GM12878 (cell line): ENCODE results near the gene PCSK6. TPM values are rescaled to one million over a fixed set of nuclear protein-coding genes. Genes with fewer than 3 reads are reported as not detected.

ENCODE experiments used
- ATAC-seq: fragments of 200-7000 bp; cut with Tn5 transposase; 3 replicates; pipeline ENCODE4 v1.9.1; 2020; ENCODE audit warnings: mild to moderate bottlenecking, moderate library complexity
- BruUV-seq: library from RNA; stranded (reverse); fragments of 400-500 nt; replicated peaks from 2 replicates; lab custom pipeline; 2021; lab: Mats Ljungman, UMichigan
- CTCF ChIA-PET: fragments of 300-600 bp; sonication (Branson Sonifier 250); formaldehyde crosslinking; extraction: SDS; loops from one replicate; lab custom pipeline; 2021; ENCODE audit warnings: inconsistent platforms; lab: Yijun Ruan, JAX
- POLR2A ChIA-PET: fragments of 350-600 bp; formaldehyde crosslinking; extraction: SDS; loops from one replicate; lab custom pipeline; 2021; ENCODE audit warnings: inconsistent platforms; lab: Charles Lee
- RAD21 ChIA-PET: fragments of 300-600 bp; sonication (Branson Sonifier 250); formaldehyde crosslinking; loops from one replicate; lab custom pipeline; 2023; ENCODE audit warnings: antibody characterized with exemption; ENCODE audit not compliant: unreplicated experiment; lab: Charles Lee
- SMC1A ChIA-PET: fragments of 300-600 bp; sonication (Branson Sonifier 250); formaldehyde crosslinking; loops from one replicate; lab custom pipeline; 2023; ENCODE audit not compliant: unreplicated experiment, uncharacterized antibody; lab: Charles Lee
- DNase-seq: peaks from one replicate; pipeline ENCODE4 v3.0.0-alpha.2; 2011; ENCODE audit warnings: low read depth, low spot score
- FAIRE-seq: peaks from 3 replicates; lab custom pipeline; 2011; peaks lifted over from hg19 to GRCh38; lab: Jason Lieb, UNC
- H2AFZ ChIP-seq: 2 replicates; pipeline ENCODE4 v1.6.0; 2011; ENCODE audit warnings: low read depth, low read length, control low read depth; ENCODE audit not compliant: control insufficient read depth
- H3K27ac ChIP-seq: 2 replicates; pipeline ENCODE4 v1.5.1; 2011; ENCODE audit warnings: control low read depth; ENCODE audit not compliant: control insufficient read depth, insufficient read depth
- H3K27me3 ChIP-seq, 2 experiments: replicated peaks in 1 of 2; 2 replicates each; pipeline versions ENCODE4 v1.6.0 to v1.6.1; 2011; ENCODE audit warnings: low read length in 1 of 2; ENCODE audit not compliant: control insufficient read depth in 2 of 2, insufficient read depth in 2 of 2
- H3K36me3 ChIP-seq, 2 experiments: 2 replicates each; pipeline ENCODE4 v1.5.1; 2011; ENCODE audit warnings: low read length in 1 of 2; ENCODE audit not compliant: control insufficient read depth in 2 of 2, insufficient read depth in 2 of 2
- H3K4me1 ChIP-seq: 2 replicates; pipeline ENCODE4 v1.6.1; 2011; ENCODE audit warnings: mild to moderate bottlenecking, low read length, moderate library complexity, mixed read lengths; ENCODE audit not compliant: control insufficient read depth, insufficient read depth
- H3K4me2 ChIP-seq: 2 replicates; pipeline ENCODE4 v1.6.0; 2011; ENCODE audit warnings: control low read depth; ENCODE audit not compliant: control insufficient read depth, insufficient read depth
- H3K4me3 ChIP-seq: fragments of 200-600 bp; sonication (generic); 2 replicates; pipeline ENCODE4 v1.5.1; 2016
- H3K79me2 ChIP-seq: 2 replicates; pipeline ENCODE4 v1.6.0; 2011; ENCODE audit warnings: low read length; ENCODE audit not compliant: control insufficient read depth, insufficient read depth
- H3K9ac ChIP-seq: 2 replicates; pipeline ENCODE4 v1.8.0; 2011; ENCODE audit warnings: low read length, control low read depth, mixed read lengths; ENCODE audit not compliant: control insufficient read depth, insufficient read depth
- H3K9me3 ChIP-seq: replicated peaks from 3 replicates; pipeline ENCODE4 v1.5.1; 2011; ENCODE audit warnings: mild to moderate bottlenecking, low read length; ENCODE audit not compliant: control insufficient read depth, insufficient read depth
- H4K20me1 ChIP-seq: 2 replicates; pipeline ENCODE4 v1.6.0; 2011; ENCODE audit not compliant: control insufficient read depth, insufficient read depth
- CBX5 ChIP-seq: sonication (generic); IDR thresholded peaks from 2 replicates; pipeline ENCODE4 v1.6.1; 2016; ENCODE audit warnings: low read depth, moderate library complexity, mild to moderate bottlenecking, inconsistent platforms
- EZH2 ChIP-seq: IDR thresholded peaks from 2 replicates; pipeline ENCODE4 v1.6.1; 2012; ENCODE audit warnings: low read depth, mild to moderate bottlenecking, control low read depth, inconsistent platforms, low read length, borderline replicate concordance; ENCODE audit not compliant: control insufficient read depth
- LARP7 ChIP-seq: fragments of 450-650 bp; IDR thresholded peaks from 2 replicates; pipeline ENCODE4 v1.6.1; 2017; ENCODE audit warnings: mild to moderate bottlenecking
- RB1 ChIP-seq: fragments of 450-650 bp; formaldehyde crosslinking; IDR thresholded peaks from 2 replicates; pipeline ENCODE4 v1.6.1; 2017; ENCODE audit warnings: mild to moderate bottlenecking, borderline replicate concordance
- RBBP5 ChIP-seq: fragments of 200-600 bp; sonication (generic); conservative IDR thresholded peaks from 2 replicates; pipeline ENCODE4 v1.6.1; 2016
- SMAD1 ChIP-seq: fragments of 450-650 bp; IDR thresholded peaks from 2 replicates; pipeline ENCODE4 v1.6.1; 2018; ENCODE audit warnings: mild to moderate bottlenecking, low read depth; ENCODE audit not compliant: partially characterized antibody
- TCF12 ChIP-seq: IDR thresholded peaks from 2 replicates; pipeline ENCODE4 v1.6.1; 2011; ENCODE audit warnings: low read depth, mild to moderate bottlenecking, low read length
- USF2 ChIP-seq: IDR thresholded peaks from 2 replicates; pipeline ENCODE4 v1.6.1; 2011; ENCODE audit warnings: low read depth, low read length, improper control_type of control experiment, borderline replicate concordance
- ZNF207 ChIP-seq: fragments of 450-650 bp; IDR thresholded peaks from 2 replicates; pipeline ENCODE4 v1.6.1; 2014; ENCODE audit warnings: antibody characterized with exemption, mild to moderate bottlenecking, borderline replicate concordance
- ZNF217 ChIP-seq: fragments of 450-650 bp; IDR thresholded peaks from 2 replicates; pipeline ENCODE4 v1.6.1; 2017; ENCODE audit warnings: antibody characterized with exemption, mild to moderate bottlenecking
- WGBS: methylation state at CpG from one replicate; pipeline ENCODE4 v1.1.6; 2016; ENCODE audit warnings: low lambda C conversion rate; ENCODE audit not compliant: insufficient replicate concordance, insufficient coverage; ENCODE audit errors: missing lambda C conversion rate; 5-methylcytosine and 5-hydroxymethylcytosine counted together
- in situ Hi-C: fragments of 300-500 bp; cut with MboI; formaldehyde crosslinking; loops from 9 replicates; pipeline ENCODE4 v1.14.3; 2018; ENCODE audit warnings: mixed read lengths
- intact Hi-C: fragments of 100-400 bp; cut with micrococcal nuclease; formaldehyde crosslinking; loops from one replicate; pipeline ENCODE4 v1.14.2; 2022; ENCODE audit not compliant: unreplicated experiment
- polyA plus RNA-seq, 11 experiments: library from polyadenylated mRNA; depleted of rRNA in 4 of 11; unstranded in 6 of 11; stranded (reverse) in 5 of 11; fragments of >200 nt; fragmentation: Nextera tagmentation in 4 of 11; fragmentation: Illumina TruSeq in 1 of 11; extraction: Ambion mirVana in 4 of 11; extraction: Trizol in 1 of 11; gene quantifications; 1 replicate in 1 of 11; 2 replicates in 10 of 11; pipeline versions ENCODE4 v1.2.1 to v1.2.3, GENCODE V29; 2011 to 2016; ENCODE audit warnings: inconsistent platforms in 2 of 11, missing spikeins in 2 of 11, low read depth in 1 of 11
- total RNA-seq, 4 experiments: library from RNA; depleted of rRNA in 3 of 4; stranded (reverse); fragments of >200 nt in 3 of 4; fragmentation: Illumina TruSeq in 1 of 4; extraction: Trizol in 1 of 4; gene quantifications; 2 replicates each; pipeline versions ENCODE4 v1.2.1 to v1.2.3, GENCODE V29; 2013 to 2021

PCSK6 gene
- total and polyA plus RNA-seq, 10 of the 15 experiments (the other 5 are each of a cell fraction or from before 2014, with no cell fraction given) = 0.19 to 0.67 (median 0.25) TPM; not detected in 4

- Histone ChIP-seq H3K27me3 (peaks cover 0 to 7% of the 10 kb centered on the region in 2 experiments; a peak in 3 of 4 replicates), H3K9ac (no peak overlapping the region), H3K4me3 (no peak overlapping the region), H3K36me3 (no peaks in the 10 kb centered on the region), H3K9me3 (no peaks in the 10 kb centered on the region), H2AFZ (no peak overlapping the region), H3K79me2 (no peaks in the 10 kb centered on the region), H4K20me1 (no peaks in the 10 kb centered on the region), H3K4me1 (peaks cover 3% of the 10 kb centered on the region), H3K4me2 (no peak overlapping the region), H3K27ac (no peak overlapping the region)
- ChIA-PET CTCF (no interaction called here), RAD21 (no interaction called here), POLR2A (no interaction called here), SMC1A (interaction anchor here (1.0 kb wide), 1 partner anchor 30 kb away, joined by 3 read pairs; no protein-coding TSS in a partner anchor)
- TF ChIP-seq EZH2 = no peak
- no peak for TF ChIP-seq SMAD1
- no peak for TF ChIP-seq RB1
- TF ChIP-seq ZNF207 = no peak
- TF ChIP-seq CBX5 = no peak
- TF ChIP-seq ZNF217 = no peak
- intact Hi-C loops (no loop called here), in situ Hi-C loops (no loop called here)
- DNase-seq (no peak), ATAC-seq (no peak), FAIRE-seq (no peak)
- no TSS peak for BruUV-seq
- WGBS = 55% methylated on average over 11 of the region's 11 CpGs
These were observed 94.9 kb downstream of the PCSK6 start for GRCh38 chr15:101394654-101395053.

- no peak for FAIRE-seq
- intact Hi-C loops = no loop called here
- H2AFZ ChIP-seq = no peak overlapping the region
- in situ Hi-C loops = no loop called here
- no peak overlapping the region for H3K4me3 ChIP-seq
- RAD21 ChIA-PET = no interaction called here
- POLR2A ChIA-PET = no interaction called here
- no peaks in the 10 kb centered on the region for H3K36me3 ChIP-seq
- CTCF ChIA-PET = no interaction called here
- H3K79me2 ChIP-seq = no peaks in the 10 kb centered on the region
- H3K9ac ChIP-seq = no peak overlapping the region
- no TSS peak for BruUV-seq
- SMC1A ChIA-PET = interaction anchor here (0.6 to 1.0 kb wide), 3 partner anchors 31 to 404 kb away, joined by 3 read pairs; no protein-coding TSS in a partner anchor
- ATAC-seq = no peak
- 53% methylated on average over 12 of the region's 12 CpGs for WGBS
- H3K4me2 ChIP-seq = no peak overlapping the region
- peaks cover 0 to 7% of the 10 kb centered on the region in 2 experiments; a peak in 3 of 4 replicates for H3K27me3 ChIP-seq
- DNase-seq = no peak
- H3K9me3 ChIP-seq = no peaks in the 10 kb centered on the region
- H4K20me1 ChIP-seq = no peaks in the 10 kb centered on the region
- TF ChIP-seq LARP7 (no peak), USF2 (no peak), RBBP5 (no peak), TCF12 (no peak)
- peaks cover 3% of the 10 kb centered on the region for H3K4me1 ChIP-seq
- no peak overlapping the region for H3K27ac ChIP-seq
These were observed 95.4 kb downstream of the PCSK6 start for GRCh38 chr15:101394056-101394630.
